ENCODE data around the gene ST6GALNAC2. TPM values are rescaled to one million over a fixed set of nuclear protein-coding genes. Genes with fewer than 3 reads are reported as not detected.
A peak's percentile ranks its signal among the peaks of the same experiment; 100 is the strongest.

ST6GALNAC2 gene
- polyA plus RNA-seq, 1 donor (not counting 4 experiments of a cell fraction or from before 2014, with no cell fraction given): 45.8 TPM

DNA sequence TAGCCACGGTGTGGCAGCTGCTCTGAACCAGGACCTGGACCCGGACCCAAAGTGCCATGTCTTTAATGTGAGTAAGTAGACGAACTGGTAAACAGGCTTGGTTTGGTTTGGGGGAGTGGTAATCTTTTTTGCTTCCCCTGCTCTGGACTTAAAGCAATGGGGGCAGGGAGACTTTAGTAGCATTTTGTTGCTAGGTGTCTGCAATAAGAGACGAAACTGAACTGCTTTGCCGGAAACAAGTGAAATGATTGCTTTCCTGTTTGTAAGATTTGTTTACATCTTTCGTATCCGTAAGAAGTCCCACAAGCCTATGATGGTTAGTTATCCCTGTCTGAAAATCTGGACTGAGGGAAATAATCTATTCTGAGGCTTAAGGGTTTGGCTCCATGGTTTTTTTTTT, 24.3 kb downstream of the ST6GALNAC2 start:
- Histone ChIP-seq H3K4me1 (ENCODE audit: control insufficient read depth, extremely low read depth, insufficient read depth, low read length) (peaks cover 54% of the 10 kb centered on the region), H3K79me2 (ENCODE audit: control insufficient read depth, insufficient read depth, low read length) (peaks cover 61% of the 10 kb centered on the region), H3K27me3 (ENCODE audit: control insufficient read depth, extremely low read depth, insufficient read depth, low read length) (no peaks in the 10 kb centered on the region), H3K9me1 (ENCODE audit: control insufficient read depth, extremely low read depth, insufficient read depth, low read length) (peaks cover 4% of the 10 kb centered on the region), H3K4me3 (ENCODE audit: control insufficient read depth in 2 of 3, extremely low read depth in 1 of 3, insufficient read depth in 2 of 3, low read depth in 1 of 3, low read length in 3 of 3) (peak overlapping the region; percentile 97 to 100 (median 99)), H4K20me1 (ENCODE audit: control insufficient read depth, extremely low read depth, insufficient read depth, low read length) (peaks cover 30% of the 10 kb centered on the region), H3K4me2 (ENCODE audit: control insufficient read depth, extremely low read depth, insufficient read depth, low read depth, low read length) (peak overlapping the region; percentile 94), H3K9ac (ENCODE audit: control insufficient read depth, extremely low read depth, insufficient read depth, low read length) (peak overlapping the region; percentile 100), H3K9me3 (ENCODE audit: control insufficient read depth, low read depth, low read length) (no peaks in the 10 kb centered on the region), H3K27ac (ENCODE audit: control insufficient read depth, insufficient read depth, low read length) (peak overlapping the region; percentile 100), H2AFZ (ENCODE audit: control insufficient read depth, low read length) (no peak overlapping the region), H3K36me3 (ENCODE audit: control insufficient read depth in 2 of 2, extremely low read depth in 1 of 2, insufficient read depth in 2 of 2, low read length in 2 of 2) (peaks cover 10 to 39% of the 10 kb centered on the region in 2 experiments)
- dilution Hi-C loops (cut with MboI; ENCODE audit: extremely low pct_ligation_motif_present, low sequenced_read_pairs): no loop called here
- no peak for FAIRE-seq
- no peak for TF ChIP-seq EZH2 (IDR thresholded peaks at IDR 0.05; ENCODE audit: low read length)
- TF ChIP-seq, protein P1, sequence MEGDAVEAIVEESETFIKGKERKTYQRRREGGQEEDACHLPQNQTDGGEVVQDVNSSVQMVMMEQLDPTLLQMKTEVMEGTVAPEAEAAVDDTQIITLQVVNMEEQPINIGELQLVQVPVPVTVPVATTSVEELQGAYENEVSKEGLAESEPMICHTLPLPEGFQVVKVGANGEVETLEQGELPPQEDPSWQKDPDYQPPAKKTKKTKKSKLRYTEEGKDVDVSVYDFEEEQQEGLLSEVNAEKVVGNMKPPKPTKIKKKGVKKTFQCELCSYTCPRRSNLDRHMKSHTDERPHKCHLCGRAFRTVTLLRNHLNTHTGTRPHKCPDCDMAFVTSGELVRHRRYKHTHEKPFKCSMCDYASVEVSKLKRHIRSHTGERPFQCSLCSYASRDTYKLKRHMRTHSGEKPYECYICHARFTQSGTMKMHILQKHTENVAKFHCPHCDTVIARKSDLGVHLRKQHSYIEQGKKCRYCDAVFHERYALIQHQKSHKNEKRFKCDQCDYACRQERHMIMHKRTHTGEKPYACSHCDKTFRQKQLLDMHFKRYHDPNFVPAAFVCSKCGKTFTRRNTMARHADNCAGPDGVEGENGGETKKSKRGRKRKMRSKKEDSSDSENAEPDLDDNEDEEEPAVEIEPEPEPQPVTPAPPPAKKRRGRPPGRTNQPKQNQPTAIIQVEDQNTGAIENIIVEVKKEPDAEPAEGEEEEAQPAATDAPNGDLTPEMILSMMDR (optimal IDR thresholded peaks at IDR 0.05 in 1 of 3, IDR thresholded peaks at IDR 0.05 in 1 of 3, conservative IDR thresholded peaks at IDR 0.05 in 1 of 3; ENCODE audit: extremely low read depth in 1 of 3, insufficient read depth in 2 of 3, low read length in 3 of 3): no peak
- DNase-seq (ENCODE audit: low read depth, low spot score): no peak

DNA sequence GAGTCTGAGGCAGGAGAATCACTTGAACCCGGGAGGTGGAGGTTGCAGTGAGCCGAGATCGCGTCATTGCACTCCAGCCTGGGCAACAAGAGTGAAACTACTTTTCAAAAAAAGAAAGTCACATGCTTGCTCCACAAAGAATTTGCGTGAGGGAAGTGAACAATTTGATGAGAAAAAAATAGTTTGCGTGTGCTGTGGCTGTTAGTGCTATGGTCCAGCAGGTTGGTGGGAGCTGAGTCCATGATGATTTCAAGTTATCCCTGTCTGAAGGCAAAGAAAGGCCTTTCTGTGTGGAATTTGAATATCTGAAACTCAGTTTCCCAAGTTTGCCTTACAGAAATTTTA, 24.8 kb downstream of the ST6GALNAC2 start:
- peak overlapping the region; percentile 100 for H3K27ac ChIP-seq (ENCODE audit: control insufficient read depth, insufficient read depth, low read length)
- H2AFZ ChIP-seq (ENCODE audit: control insufficient read depth, low read length): no peak overlapping the region
- H3K79me2 ChIP-seq (ENCODE audit: control insufficient read depth, insufficient read depth, low read length): peaks cover 61% of the 10 kb centered on the region
- H3K4me2 ChIP-seq (ENCODE audit: control insufficient read depth, extremely low read depth, insufficient read depth, low read depth, low read length): peak overlapping the region; percentile 94
- H3K9me3 ChIP-seq (ENCODE audit: control insufficient read depth, low read depth, low read length): no peaks in the 10 kb centered on the region
- FAIRE-seq (no peak), DNase-seq (ENCODE audit: low read depth, low spot score) (no peak)
- no peak for TF ChIP-seq EZH2 (IDR thresholded peaks at IDR 0.05; ENCODE audit: low read length)
- TF ChIP-seq, protein P1 (optimal IDR thresholded peaks at IDR 0.05 in 1 of 3, IDR thresholded peaks at IDR 0.05 in 1 of 3, conservative IDR thresholded peaks at IDR 0.05 in 1 of 3; ENCODE audit: extremely low read depth in 1 of 3, insufficient read depth in 2 of 3, low read length in 3 of 3): no peak
- dilution Hi-C loops (cut with MboI; ENCODE audit: extremely low pct_ligation_motif_present, low sequenced_read_pairs): no loop called here
- peak overlapping the region; percentile 97 to 100 (median 99) for H3K4me3 ChIP-seq (ENCODE audit: control insufficient read depth in 2 of 3, extremely low read depth in 1 of 3, insufficient read depth in 2 of 3, low read depth in 1 of 3, low read length in 3 of 3)
- no peaks in the 10 kb centered on the region for H3K27me3 ChIP-seq (ENCODE audit: control insufficient read depth, extremely low read depth, insufficient read depth, low read length)
- H3K36me3 ChIP-seq (ENCODE audit: control insufficient read depth in 2 of 2, extremely low read depth in 1 of 2, insufficient read depth in 2 of 2, low read length in 2 of 2): peaks cover 9 to 34% of the 10 kb centered on the region in 2 experiments
- H3K4me1 ChIP-seq (ENCODE audit: control insufficient read depth, extremely low read depth, insufficient read depth, low read length): peaks cover 58% of the 10 kb centered on the region
- peak overlapping the region; percentile 100 for H3K9ac ChIP-seq (ENCODE audit: control insufficient read depth, extremely low read depth, insufficient read depth, low read length)
- peaks cover 4% of the 10 kb centered on the region for H3K9me1 ChIP-seq (ENCODE audit: control insufficient read depth, extremely low read depth, insufficient read depth, low read length)
- peaks cover 27% of the 10 kb centered on the region for H4K20me1 ChIP-seq (ENCODE audit: control insufficient read depth, extremely low read depth, insufficient read depth, low read length)
